HEK293 (cell line): Measurements from ENCODE around the gene EVL.

Experiments
- HOXC10 ChIP-seq: sonication (generic); formaldehyde crosslinking; IDR thresholded peaks from 2 replicates; pipeline ENCODE4 v1.8.1; 2023; ENCODE audit warnings: mild to moderate bottlenecking, missing genetic modification reagents
- PRDM1 ChIP-seq: fragments of 450-650 bp; formaldehyde crosslinking; IDR thresholded peaks from 2 replicates; pipeline ENCODE4; 2016; ENCODE audit warnings: missing biosample characterization, missing genetic modification characterization
- SP7 ChIP-seq: fragments of 450-650 bp; formaldehyde crosslinking; IDR thresholded peaks from 2 replicates; pipeline ENCODE4 v1.5.1; 2016; ENCODE audit warnings: missing biosample characterization, missing genetic modification characterization
- TF ChIP-seq, protein P1 (sequence below): fragments of 450-650 bp; formaldehyde crosslinking; IDR thresholded peaks from 2 replicates; pipeline ENCODE4 v1.5.1; 2016; ENCODE audit warnings: missing biosample characterization, missing genetic modification characterization
- TF ChIP-seq, protein P2 (sequence below): fragments of 450-650 bp; formaldehyde crosslinking; IDR thresholded peaks from 2 replicates; pipeline ENCODE4 v1.5.1; 2016; ENCODE audit warnings: missing biosample characterization, missing genetic modification characterization
- TF ChIP-seq, protein P3 (sequence below): fragments of 450-650 bp; formaldehyde crosslinking; IDR thresholded peaks from 2 replicates; pipeline ENCODE4 v1.5.1; 2016; ENCODE audit warnings: missing biosample characterization, missing genetic modification characterization, low read depth

DNA sequence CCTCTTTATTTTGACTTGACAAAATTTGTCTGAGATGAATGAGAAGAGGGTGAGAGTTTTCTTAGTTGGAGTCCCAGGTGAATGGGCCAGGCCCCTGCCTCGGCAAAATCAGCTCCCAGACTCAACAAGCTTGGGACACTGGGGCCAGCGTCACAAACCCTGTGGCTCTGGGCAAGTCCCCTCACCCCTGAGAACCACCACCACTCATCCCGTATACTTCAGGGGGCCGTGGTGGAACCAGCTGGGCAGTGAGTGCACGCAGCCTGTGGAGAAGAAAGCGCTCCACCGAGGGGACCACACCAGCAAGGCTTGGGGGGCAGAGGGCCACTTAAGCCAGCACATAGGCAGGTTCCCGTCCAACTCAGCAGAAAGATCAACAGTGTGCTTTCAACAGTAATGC lies 54.0 kb downstream of the EVL start:
- TF ChIP-seq PRDM1 (tag by site-specific recombination) (no peak), HOXC10 (no peak), SP7 (tag by site-specific recombination) (no peak)
- TF ChIP-seq, protein P1, sequence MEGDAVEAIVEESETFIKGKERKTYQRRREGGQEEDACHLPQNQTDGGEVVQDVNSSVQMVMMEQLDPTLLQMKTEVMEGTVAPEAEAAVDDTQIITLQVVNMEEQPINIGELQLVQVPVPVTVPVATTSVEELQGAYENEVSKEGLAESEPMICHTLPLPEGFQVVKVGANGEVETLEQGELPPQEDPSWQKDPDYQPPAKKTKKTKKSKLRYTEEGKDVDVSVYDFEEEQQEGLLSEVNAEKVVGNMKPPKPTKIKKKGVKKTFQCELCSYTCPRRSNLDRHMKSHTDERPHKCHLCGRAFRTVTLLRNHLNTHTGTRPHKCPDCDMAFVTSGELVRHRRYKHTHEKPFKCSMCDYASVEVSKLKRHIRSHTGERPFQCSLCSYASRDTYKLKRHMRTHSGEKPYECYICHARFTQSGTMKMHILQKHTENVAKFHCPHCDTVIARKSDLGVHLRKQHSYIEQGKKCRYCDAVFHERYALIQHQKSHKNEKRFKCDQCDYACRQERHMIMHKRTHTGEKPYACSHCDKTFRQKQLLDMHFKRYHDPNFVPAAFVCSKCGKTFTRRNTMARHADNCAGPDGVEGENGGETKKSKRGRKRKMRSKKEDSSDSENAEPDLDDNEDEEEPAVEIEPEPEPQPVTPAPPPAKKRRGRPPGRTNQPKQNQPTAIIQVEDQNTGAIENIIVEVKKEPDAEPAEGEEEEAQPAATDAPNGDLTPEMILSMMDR (tag by site-specific recombination): no peak
- TF ChIP-seq, protein P2, sequence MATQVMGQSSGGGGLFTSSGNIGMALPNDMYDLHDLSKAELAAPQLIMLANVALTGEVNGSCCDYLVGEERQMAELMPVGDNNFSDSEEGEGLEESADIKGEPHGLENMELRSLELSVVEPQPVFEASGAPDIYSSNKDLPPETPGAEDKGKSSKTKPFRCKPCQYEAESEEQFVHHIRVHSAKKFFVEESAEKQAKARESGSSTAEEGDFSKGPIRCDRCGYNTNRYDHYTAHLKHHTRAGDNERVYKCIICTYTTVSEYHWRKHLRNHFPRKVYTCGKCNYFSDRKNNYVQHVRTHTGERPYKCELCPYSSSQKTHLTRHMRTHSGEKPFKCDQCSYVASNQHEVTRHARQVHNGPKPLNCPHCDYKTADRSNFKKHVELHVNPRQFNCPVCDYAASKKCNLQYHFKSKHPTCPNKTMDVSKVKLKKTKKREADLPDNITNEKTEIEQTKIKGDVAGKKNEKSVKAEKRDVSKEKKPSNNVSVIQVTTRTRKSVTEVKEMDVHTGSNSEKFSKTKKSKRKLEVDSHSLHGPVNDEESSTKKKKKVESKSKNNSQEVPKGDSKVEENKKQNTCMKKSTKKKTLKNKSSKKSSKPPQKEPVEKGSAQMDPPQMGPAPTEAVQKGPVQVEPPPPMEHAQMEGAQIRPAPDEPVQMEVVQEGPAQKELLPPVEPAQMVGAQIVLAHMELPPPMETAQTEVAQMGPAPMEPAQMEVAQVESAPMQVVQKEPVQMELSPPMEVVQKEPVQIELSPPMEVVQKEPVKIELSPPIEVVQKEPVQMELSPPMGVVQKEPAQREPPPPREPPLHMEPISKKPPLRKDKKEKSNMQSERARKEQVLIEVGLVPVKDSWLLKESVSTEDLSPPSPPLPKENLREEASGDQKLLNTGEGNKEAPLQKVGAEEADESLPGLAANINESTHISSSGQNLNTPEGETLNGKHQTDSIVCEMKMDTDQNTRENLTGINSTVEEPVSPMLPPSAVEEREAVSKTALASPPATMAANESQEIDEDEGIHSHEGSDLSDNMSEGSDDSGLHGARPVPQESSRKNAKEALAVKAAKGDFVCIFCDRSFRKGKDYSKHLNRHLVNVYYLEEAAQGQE: no peak
- TF ChIP-seq, protein P3, sequence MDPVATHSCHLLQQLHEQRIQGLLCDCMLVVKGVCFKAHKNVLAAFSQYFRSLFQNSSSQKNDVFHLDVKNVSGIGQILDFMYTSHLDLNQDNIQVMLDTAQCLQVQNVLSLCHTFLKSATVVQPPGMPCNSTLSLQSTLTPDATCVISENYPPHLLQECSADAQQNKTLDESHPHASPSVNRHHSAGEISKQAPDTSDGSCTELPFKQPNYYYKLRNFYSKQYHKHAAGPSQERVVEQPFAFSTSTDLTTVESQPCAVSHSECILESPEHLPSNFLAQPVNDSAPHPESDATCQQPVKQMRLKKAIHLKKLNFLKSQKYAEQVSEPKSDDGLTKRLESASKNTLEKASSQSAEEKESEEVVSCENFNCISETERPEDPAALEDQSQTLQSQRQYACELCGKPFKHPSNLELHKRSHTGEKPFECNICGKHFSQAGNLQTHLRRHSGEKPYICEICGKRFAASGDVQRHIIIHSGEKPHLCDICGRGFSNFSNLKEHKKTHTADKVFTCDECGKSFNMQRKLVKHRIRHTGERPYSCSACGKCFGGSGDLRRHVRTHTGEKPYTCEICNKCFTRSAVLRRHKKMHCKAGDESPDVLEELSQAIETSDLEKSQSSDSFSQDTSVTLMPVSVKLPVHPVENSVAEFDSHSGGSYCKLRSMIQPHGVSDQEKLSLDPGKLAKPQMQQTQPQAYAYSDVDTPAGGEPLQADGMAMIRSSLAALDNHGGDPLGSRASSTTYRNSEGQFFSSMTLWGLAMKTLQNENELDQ (tag by site-specific recombination): no peak
